WTC11 (cell line): ENCODE results near the gene MEGF6. TPM values are rescaled to one million over a fixed set of nuclear protein-coding genes. Genes with fewer than 3 reads are reported as not detected.

Experiments
- ATAC-seq: fragments of 200-7000 bp; cut with Tn5 transposase; 2 replicates; pipeline ENCODE4 v1.10.0; 2021; ENCODE audit warnings: mild to moderate bottlenecking, moderate library complexity
- CTCF ChIA-PET: fragments of 300-600 bp; sonication (Branson Sonifier 250); formaldehyde crosslinking; loops from one replicate; lab custom pipeline; 2021; ENCODE audit warnings: antibody characterized with exemption; lab: Charles Lee
- POLR2A ChIA-PET: fragments of 350-600 bp; sonication (Branson Sonifier 250); formaldehyde crosslinking; loops from one replicate; lab custom pipeline; 2021; ENCODE audit warnings: antibody characterized with exemption; lab: Charles Lee
- DNase-seq: peaks from one replicate; pipeline ENCODE4 v3.0.0; 2021; ENCODE audit warnings: low spot score
- H3K27ac Mint-ChIP-seq: 2 replicates; pipeline ENCODE4 v1.8.0; 2021; ENCODE audit warnings: mixed read lengths
- H3K27me3 Mint-ChIP-seq: 2 replicates; pipeline ENCODE4 v1.8.0; 2021; ENCODE audit warnings: low read depth, mild to moderate bottlenecking, moderate library complexity, mixed read lengths
- H3K36me3 Mint-ChIP-seq: 2 replicates; pipeline ENCODE4 v1.8.0; 2021; ENCODE audit warnings: mixed read lengths
- H3K4me1 Mint-ChIP-seq: 2 replicates; pipeline ENCODE4 v1.8.0; 2022; ENCODE audit warnings: mixed read lengths
- H3K4me3 Mint-ChIP-seq: 2 replicates; pipeline ENCODE4 v1.8.0; 2021; ENCODE audit warnings: mild to moderate bottlenecking, moderate library complexity, mixed read lengths
- H3K9me3 Mint-ChIP-seq: 2 replicates; pipeline ENCODE4 v1.8.0; 2021; ENCODE audit warnings: mixed read lengths
- CBFB ChIP-seq: sonication (generic); formaldehyde crosslinking; IDR thresholded peaks from 2 replicates; pipeline ENCODE4 v1.8.1; 2022; ENCODE audit warnings: mild to moderate bottlenecking, low read depth, missing genetic modification reagents
- FOXJ3 ChIP-seq: sonication (generic); formaldehyde crosslinking; IDR thresholded peaks from 2 replicates; pipeline ENCODE4 v1.9.0; 2021; ENCODE audit warnings: missing genetic modification reagents, mild to moderate bottlenecking, borderline replicate concordance
- FOXK1 ChIP-seq: sonication (generic); formaldehyde crosslinking; IDR thresholded peaks from 2 replicates; pipeline ENCODE4 v1.8.0; 2022; ENCODE audit warnings: mild to moderate bottlenecking, moderate library complexity, missing genetic modification reagents
- HMGA2 ChIP-seq: fragments of 250-450 bp; sonication (Bioruptor Pico); IDR thresholded peaks from 2 replicates; pipeline ENCODE4 v1.4.0; 2021; ENCODE audit warnings: mild to moderate bottlenecking, moderate library complexity
- JUN ChIP-seq: sonication (generic); formaldehyde crosslinking; IDR thresholded peaks from 2 replicates; pipeline ENCODE4 v1.8.0; 2023; ENCODE audit warnings: mild to moderate bottlenecking, missing genetic modification reagents
- MXD4 ChIP-seq: fragments of 250-450 bp; sonication (Bioruptor Pico); IDR thresholded peaks from 2 replicates; pipeline ENCODE4 v1.8.0; 2021; ENCODE audit warnings: mild to moderate bottlenecking, moderate library complexity, borderline replicate concordance
- MYBL2 ChIP-seq: sonication (generic); formaldehyde crosslinking; IDR thresholded peaks from 2 replicates; pipeline ENCODE4 v1.8.1; 2023; ENCODE audit warnings: mild to moderate bottlenecking, moderate library complexity, missing genetic modification reagents
- NFE2L1 ChIP-seq: sonication (generic); formaldehyde crosslinking; IDR thresholded peaks from 2 replicates; pipeline ENCODE4 v1.8.1; 2023; ENCODE audit warnings: missing genetic modification reagents
- NR3C1 ChIP-seq: sonication (generic); formaldehyde crosslinking; conservative IDR thresholded peaks from 2 replicates; pipeline ENCODE4 v1.8.1; 2023; ENCODE audit warnings: low read depth, mild to moderate bottlenecking, missing genetic modification reagents
- OVOL2 ChIP-seq: fragments of 250-450 bp; sonication (Bioruptor Pico); IDR thresholded peaks from 2 replicates; pipeline ENCODE4 v1.9.0; 2021; ENCODE audit warnings: mild to moderate bottlenecking, borderline replicate concordance
- TEAD1 ChIP-seq: sonication (generic); formaldehyde crosslinking; IDR thresholded peaks from 2 replicates; pipeline ENCODE4 v1.8.0; 2022; ENCODE audit warnings: mild to moderate bottlenecking, missing genetic modification reagents
- ZBTB21 ChIP-seq: sonication (generic); formaldehyde crosslinking; IDR thresholded peaks from 2 replicates; pipeline ENCODE4 v1.8.1; 2023; ENCODE audit warnings: mild to moderate bottlenecking, missing genetic modification reagents, borderline replicate concordance
- ZNF416 ChIP-seq: fragments of 250-450 bp; sonication (Bioruptor Pico); IDR thresholded peaks from 2 replicates; pipeline ENCODE4 v1.9.0; 2021; ENCODE audit warnings: mild to moderate bottlenecking, inconsistent platforms
- ZNF423 ChIP-seq: fragments of 250-450 bp; sonication (Bioruptor Pico); IDR thresholded peaks from 2 replicates; pipeline ENCODE4 v2.1.2; 2022; ENCODE audit warnings: mild to moderate bottlenecking, moderate library complexity
- ZNF671 ChIP-seq: fragments of 250-450 bp; sonication (Bioruptor Pico); IDR thresholded peaks from 2 replicates; pipeline ENCODE4 v1.8.0; 2021; ENCODE audit warnings: mild to moderate bottlenecking
- total RNA-seq: library from RNA; stranded (reverse); gene quantifications from 3 replicates; pipeline ENCODE4 v1.2.3, GENCODE V29; 2021
- TF ChIP-seq, protein P1 (sequence below): fragments of 250-450 bp; sonication (Bioruptor Pico); IDR thresholded peaks from 2 replicates; pipeline ENCODE4 v1.9.0; 2021; ENCODE audit warnings: moderate library complexity, mild to moderate bottlenecking, inconsistent platforms, borderline replicate concordance
- TF ChIP-seq, protein P2 (sequence below): fragments of 250-450 bp; sonication (Bioruptor Pico); IDR thresholded peaks from 2 replicates; pipeline ENCODE4 v1.8.0; 2021; ENCODE audit warnings: mild to moderate bottlenecking
- TF ChIP-seq, protein P3 (sequence below): sonication (generic); formaldehyde crosslinking; IDR thresholded peaks from 2 replicates; pipeline ENCODE4 v1.8.0; 2023; ENCODE audit warnings: missing genetic modification reagents, mild to moderate bottlenecking, borderline replicate concordance
- TF ChIP-seq, protein P4 (sequence below): fragments of 250-450 bp; sonication (Bioruptor Pico); IDR thresholded peaks from 2 replicates; pipeline ENCODE4 v2.1.2; 2022; ENCODE audit warnings: mild to moderate bottlenecking, moderate library complexity
- TF ChIP-seq, protein P5 (sequence below): fragments of 250-450 bp; sonication (Bioruptor Pico); conservative IDR thresholded peaks from 2 replicates; pipeline ENCODE4 v1.9.0; 2021; ENCODE audit warnings: mild to moderate bottlenecking
- TF ChIP-seq, protein P6 (sequence below): sonication (generic); formaldehyde crosslinking; IDR thresholded peaks from 2 replicates; pipeline ENCODE4 v1.8.0; 2022; ENCODE audit warnings: mild to moderate bottlenecking, missing genetic modification reagents

MEGF6 gene
- total RNA-seq, 1 experiment from 2014 or later: 24.9 TPM

DNA sequence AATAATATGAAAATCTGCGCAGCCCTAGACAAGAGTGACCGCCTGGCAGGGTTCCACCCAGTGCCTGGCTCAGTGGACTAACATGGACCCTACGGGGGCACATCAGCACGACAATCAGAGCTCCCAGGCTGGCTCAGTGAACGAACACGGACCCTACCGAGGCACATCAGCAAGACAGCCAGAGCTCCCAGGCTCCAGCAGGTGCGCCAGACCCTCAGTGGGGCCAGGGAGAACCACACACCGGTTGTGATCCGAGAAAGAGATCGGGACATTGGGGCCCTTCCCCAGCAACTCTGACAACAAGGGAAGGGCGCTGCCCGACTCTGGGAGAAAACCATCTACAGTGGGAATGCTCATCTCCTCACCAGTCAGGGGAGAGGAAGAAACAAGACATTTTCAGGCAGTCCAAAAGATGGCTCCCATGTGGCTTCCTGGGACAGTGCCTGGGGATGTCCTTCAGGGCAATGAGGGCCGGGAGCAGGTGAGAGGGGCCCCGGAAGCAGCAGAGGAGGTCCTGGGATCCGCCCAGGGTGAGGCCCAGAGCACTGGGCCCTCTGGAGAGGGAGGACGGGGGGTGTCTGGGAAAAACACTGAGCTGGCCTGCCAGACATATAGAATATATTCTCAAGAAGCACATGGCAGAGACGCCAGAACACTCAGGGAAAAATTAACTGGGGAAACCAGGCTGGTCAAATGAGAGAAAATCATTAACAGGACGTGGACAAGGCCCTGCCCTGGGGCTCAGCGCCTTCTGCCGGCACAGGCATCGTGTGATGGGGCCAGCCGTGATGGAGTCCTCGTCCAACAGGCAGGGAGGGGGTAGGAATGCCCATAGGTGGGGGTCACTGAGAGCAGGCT, 152.0 kb downstream of the MEGF6 start:
- TF ChIP-seq, protein P1, sequence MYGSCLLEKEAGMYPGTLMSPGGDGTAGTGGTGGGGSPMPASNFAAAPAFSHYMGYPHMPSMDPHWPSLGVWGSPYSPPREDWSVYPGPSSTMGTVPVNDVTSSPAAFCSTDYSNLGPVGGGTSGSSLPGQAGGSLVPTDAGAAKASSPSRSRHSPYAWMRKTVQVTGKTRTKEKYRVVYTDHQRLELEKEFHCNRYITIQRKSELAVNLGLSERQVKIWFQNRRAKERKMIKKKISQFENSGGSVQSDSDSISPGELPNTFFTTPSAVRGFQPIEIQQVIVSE: no peak
- TF ChIP-seq TEAD1 (CRISPR knock-in tag) (no peak), ZNF416 (CRISPR knock-in tag) (no peak), MYBL2 (CRISPR knock-in tag) (no peak), ZNF423 (CRISPR knock-in tag) (no peak), CBFB (no peak), OVOL2 (CRISPR knock-in tag) (no peak), FOXJ3 (CRISPR knock-in tag) (no peak), NR3C1 (CRISPR knock-in tag) (no peak), HMGA2 (CRISPR knock-in tag) (no peak)
- TF ChIP-seq, protein P2, sequence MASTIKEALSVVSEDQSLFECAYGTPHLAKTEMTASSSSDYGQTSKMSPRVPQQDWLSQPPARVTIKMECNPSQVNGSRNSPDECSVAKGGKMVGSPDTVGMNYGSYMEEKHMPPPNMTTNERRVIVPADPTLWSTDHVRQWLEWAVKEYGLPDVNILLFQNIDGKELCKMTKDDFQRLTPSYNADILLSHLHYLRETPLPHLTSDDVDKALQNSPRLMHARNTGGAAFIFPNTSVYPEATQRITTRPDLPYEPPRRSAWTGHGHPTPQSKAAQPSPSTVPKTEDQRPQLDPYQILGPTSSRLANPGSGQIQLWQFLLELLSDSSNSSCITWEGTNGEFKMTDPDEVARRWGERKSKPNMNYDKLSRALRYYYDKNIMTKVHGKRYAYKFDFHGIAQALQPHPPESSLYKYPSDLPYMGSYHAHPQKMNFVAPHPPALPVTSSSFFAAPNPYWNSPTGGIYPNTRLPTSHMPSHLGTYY (CRISPR knock-in tag): no peak
- TF ChIP-seq, protein P3, sequence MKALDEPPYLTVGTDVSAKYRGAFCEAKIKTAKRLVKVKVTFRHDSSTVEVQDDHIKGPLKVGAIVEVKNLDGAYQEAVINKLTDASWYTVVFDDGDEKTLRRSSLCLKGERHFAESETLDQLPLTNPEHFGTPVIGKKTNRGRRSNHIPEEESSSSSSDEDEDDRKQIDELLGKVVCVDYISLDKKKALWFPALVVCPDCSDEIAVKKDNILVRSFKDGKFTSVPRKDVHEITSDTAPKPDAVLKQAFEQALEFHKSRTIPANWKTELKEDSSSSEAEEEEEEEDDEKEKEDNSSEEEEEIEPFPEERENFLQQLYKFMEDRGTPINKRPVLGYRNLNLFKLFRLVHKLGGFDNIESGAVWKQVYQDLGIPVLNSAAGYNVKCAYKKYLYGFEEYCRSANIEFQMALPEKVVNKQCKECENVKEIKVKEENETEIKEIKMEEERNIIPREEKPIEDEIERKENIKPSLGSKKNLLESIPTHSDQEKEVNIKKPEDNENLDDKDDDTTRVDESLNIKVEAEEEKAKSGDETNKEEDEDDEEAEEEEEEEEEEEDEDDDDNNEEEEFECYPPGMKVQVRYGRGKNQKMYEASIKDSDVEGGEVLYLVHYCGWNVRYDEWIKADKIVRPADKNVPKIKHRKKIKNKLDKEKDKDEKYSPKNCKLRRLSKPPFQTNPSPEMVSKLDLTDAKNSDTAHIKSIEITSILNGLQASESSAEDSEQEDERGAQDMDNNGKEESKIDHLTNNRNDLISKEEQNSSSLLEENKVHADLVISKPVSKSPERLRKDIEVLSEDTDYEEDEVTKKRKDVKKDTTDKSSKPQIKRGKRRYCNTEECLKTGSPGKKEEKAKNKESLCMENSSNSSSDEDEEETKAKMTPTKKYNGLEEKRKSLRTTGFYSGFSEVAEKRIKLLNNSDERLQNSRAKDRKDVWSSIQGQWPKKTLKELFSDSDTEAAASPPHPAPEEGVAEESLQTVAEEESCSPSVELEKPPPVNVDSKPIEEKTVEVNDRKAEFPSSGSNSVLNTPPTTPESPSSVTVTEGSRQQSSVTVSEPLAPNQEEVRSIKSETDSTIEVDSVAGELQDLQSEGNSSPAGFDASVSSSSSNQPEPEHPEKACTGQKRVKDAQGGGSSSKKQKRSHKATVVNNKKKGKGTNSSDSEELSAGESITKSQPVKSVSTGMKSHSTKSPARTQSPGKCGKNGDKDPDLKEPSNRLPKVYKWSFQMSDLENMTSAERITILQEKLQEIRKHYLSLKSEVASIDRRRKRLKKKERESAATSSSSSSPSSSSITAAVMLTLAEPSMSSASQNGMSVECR: no peak
- TF ChIP-seq, protein P4, sequence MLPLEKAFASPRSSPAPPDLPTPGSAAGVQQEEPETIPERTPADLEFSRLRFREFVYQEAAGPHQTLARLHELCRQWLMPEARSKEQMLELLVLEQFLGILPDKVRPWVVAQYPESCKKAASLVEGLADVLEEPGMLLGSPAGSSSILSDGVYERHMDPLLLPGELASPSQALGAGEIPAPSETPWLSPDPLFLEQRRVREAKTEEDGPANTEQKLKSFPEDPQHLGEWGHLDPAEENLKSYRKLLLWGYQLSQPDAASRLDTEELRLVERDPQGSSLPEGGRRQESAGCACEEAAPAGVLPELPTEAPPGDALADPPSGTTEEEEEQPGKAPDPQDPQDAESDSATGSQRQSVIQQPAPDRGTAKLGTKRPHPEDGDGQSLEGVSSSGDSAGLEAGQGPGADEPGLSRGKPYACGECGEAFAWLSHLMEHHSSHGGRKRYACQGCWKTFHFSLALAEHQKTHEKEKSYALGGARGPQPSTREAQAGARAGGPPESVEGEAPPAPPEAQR (CRISPR knock-in tag): no peak
- POLR2A ChIA-PET: no interaction called here
- no peak for ATAC-seq
- Mint-ChIP-seq H3K27me3 (no peaks in the 10 kb centered on the region), H3K9me3 (no peaks in the 10 kb centered on the region), H3K36me3 (0 out of 2 replicates have a peak, but pooled peaks cover 2% of the 10 kb centered on the region), H3K4me1 (peaks cover 15% of the 10 kb centered on the region), H3K4me3 (no peak overlapping the region), H3K27ac (peak overlapping the region; percentile 82)
- DNase-seq: no peak
- CTCF ChIA-PET: interaction anchor here (0.6 to 2.1 kb wide), 4 partner anchors 12 to 377 kb away, joined by 4 to 8 read pairs (median 6); no protein-coding TSS in a partner anchor

DNA sequence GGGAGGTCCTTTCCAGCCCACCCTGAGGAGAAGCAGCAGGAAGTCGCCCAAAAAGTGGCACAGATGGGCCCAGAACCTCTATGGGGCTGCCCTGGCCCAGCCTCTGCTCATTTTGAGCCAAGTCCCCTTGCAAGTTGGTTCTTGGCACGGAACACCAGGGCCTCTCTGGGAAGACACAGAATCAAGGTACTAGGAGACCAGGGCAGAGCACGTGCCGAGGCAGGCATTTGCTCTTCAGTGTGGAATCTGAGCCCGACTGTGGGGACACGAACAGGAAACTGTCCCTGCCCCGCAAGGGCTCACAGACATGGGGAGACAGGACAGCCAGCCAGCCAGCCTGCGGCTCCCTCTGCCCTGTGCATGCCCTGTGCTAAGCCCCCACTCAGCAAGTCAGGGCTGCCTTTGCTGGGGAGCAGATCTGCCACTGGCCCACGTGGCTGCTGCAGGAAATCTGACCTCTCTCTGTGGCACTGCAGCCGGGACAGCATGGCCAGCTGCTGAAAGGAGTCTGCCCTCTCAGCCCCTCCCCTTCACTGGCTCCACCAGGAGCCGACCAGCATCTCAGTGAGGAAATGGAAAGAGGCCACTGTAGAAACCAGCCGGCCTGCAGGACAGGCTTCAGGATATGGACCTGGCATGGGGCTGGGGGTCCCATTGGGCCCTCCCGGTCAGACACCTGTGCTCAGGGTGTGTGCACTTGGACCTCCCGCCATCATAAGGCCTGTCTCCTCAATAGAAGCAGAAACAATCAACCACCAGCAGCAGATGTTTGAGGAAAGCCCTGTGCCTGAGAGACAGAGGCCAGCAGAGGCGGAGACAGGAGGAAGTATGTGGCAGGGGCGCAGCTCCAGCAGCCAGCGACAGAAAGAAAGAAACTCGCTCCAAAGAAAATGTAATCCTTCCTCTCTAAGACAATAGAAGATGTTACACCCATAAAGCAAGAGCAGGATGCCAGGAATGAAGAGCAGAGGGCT, 153.1 kb downstream of the MEGF6 start:
- Mint-ChIP-seq H3K27me3 (no peaks in the 10 kb centered on the region), H3K36me3 (0 out of 2 replicates have a peak, but pooled peaks cover 2% of the 10 kb centered on the region), H3K27ac (peak overlapping the region; percentile 78), H3K4me3 (no peak overlapping the region), H3K9me3 (no peaks in the 10 kb centered on the region), H3K4me1 (peaks cover 16% of the 10 kb centered on the region)
- DNase-seq (no peak), ATAC-seq (no peak)
- TF ChIP-seq, protein P5, sequence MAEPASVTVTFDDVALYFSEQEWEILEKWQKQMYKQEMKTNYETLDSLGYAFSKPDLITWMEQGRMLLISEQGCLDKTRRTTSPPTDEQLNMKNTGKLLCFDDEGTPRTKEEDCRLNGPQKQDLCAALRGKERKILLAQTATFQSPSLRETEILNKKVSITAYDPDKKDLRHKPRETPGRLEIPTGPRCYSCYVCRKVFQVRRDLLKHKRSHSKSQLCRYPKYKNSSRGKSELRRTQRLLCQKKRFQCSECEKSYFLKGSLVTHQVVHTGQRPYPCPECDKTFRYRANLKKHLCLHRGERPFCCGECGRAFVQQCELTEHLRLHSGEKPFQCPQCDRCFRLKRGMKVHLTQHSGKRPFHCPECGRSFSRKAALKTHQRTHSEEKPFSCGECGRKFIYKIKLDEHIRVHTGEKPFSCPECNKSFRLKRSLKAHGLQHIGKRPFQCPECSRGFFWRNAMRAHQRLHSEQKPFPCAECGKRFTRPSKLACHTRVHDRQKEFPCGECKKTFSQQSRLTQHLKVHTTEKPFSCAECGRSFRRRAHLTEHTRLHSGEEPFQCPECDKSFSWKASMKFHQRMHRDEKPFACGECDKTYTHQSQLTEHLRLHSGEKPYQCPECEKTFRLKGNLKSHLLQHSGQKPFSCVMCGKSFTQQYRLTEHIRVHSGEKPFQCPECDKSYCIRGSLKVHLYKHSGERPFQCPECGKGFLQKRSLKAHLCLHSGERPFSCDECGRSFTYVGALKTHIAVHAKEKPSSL (CRISPR knock-in tag): no peak
- TF ChIP-seq ZNF671 (CRISPR knock-in tag) (no peak), FOXK1 (CRISPR knock-in tag) (no peak), NFE2L1 (no peak), ZBTB21 (CRISPR knock-in tag) (no peak), ZNF416 (CRISPR knock-in tag) (no peak), MXD4 (no peak), JUN (no peak), CBFB (no peak)
- TF ChIP-seq, protein P6, sequence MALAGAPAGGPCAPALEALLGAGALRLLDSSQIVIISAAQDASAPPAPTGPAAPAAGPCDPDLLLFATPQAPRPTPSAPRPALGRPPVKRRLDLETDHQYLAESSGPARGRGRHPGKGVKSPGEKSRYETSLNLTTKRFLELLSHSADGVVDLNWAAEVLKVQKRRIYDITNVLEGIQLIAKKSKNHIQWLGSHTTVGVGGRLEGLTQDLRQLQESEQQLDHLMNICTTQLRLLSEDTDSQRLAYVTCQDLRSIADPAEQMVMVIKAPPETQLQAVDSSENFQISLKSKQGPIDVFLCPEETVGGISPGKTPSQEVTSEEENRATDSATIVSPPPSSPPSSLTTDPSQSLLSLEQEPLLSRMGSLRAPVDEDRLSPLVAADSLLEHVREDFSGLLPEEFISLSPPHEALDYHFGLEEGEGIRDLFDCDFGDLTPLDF (CRISPR knock-in tag): no peak
- ChIA-PET POLR2A (no interaction called here), CTCF (interaction anchor here (0.6 to 2.1 kb wide), 6 partner anchors 13 to 378 kb away, joined by 3 to 8 read pairs (median 5); no protein-coding TSS in a partner anchor)
